ENCODE data around the gene KCNJ4.

KCNJ4 gene

DNA sequence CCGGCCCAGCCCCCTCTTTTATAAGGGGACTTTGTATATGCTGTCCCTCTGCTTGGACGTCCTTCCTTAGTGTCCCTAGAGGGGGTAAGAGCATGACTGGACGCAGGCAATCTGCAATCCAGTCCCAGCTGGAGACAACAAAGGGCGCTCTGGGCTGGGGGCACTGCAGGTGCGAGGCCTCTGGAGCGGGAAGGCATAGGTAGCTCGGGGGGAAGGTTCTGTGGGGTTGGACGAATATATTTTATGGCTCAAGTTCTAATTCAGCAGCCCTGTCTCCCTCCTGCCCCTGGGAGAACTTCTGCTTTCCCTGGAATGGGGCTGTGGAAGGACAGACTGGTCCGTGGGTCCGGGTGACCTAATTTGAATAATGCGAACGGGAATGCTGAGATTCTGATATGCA lies 40.0 kb downstream of the KCNJ4 start:
- DNase-seq (no peak), ATAC-seq (ENCODE audit: insufficient read depth, low read depth) (no peak)
- no peaks in the 10 kb centered on the region for H3K79me2 ChIP-seq (ENCODE audit: insufficient read depth, low read length)
- H2AFZ ChIP-seq (ENCODE audit: low read depth, low read length), result no peak overlapping the region
- H3K9ac ChIP-seq (ENCODE audit: low read depth, low read length), result no peak overlapping the region
- no peaks in the 10 kb centered on the region for H3K27me3 ChIP-seq (ENCODE audit: insufficient read depth, low read length, poor library complexity)
- no peaks in the 10 kb centered on the region for H4K20me1 ChIP-seq (ENCODE audit: insufficient read depth, low read length)
- no peak overlapping the region for H3K27ac ChIP-seq (ENCODE audit: low read length)
- H3K4me2 ChIP-seq (ENCODE audit: insufficient read depth, low read length), result no peak overlapping the region
- TF ChIP-seq EZH2 (IDR thresholded peaks at IDR 0.05; ENCODE audit: borderline replicate concordance, low read depth, low read length, severe bottlenecking), result no peak
- TF ChIP-seq, protein P1, sequence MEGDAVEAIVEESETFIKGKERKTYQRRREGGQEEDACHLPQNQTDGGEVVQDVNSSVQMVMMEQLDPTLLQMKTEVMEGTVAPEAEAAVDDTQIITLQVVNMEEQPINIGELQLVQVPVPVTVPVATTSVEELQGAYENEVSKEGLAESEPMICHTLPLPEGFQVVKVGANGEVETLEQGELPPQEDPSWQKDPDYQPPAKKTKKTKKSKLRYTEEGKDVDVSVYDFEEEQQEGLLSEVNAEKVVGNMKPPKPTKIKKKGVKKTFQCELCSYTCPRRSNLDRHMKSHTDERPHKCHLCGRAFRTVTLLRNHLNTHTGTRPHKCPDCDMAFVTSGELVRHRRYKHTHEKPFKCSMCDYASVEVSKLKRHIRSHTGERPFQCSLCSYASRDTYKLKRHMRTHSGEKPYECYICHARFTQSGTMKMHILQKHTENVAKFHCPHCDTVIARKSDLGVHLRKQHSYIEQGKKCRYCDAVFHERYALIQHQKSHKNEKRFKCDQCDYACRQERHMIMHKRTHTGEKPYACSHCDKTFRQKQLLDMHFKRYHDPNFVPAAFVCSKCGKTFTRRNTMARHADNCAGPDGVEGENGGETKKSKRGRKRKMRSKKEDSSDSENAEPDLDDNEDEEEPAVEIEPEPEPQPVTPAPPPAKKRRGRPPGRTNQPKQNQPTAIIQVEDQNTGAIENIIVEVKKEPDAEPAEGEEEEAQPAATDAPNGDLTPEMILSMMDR (IDR thresholded peaks at IDR 0.05; ENCODE audit: borderline replicate concordance, extremely low read depth, low read length, poor library complexity, severe bottlenecking), result no peak
- H3K9me3 ChIP-seq (ENCODE audit: insufficient read depth, low read length, severe bottlenecking), result no peaks in the 10 kb centered on the region
- H3K4me1 ChIP-seq (ENCODE audit: insufficient read depth, low read length), result no peaks in the 10 kb centered on the region
- H3K36me3 ChIP-seq (ENCODE audit: insufficient read depth, low read length), result no peaks in the 10 kb centered on the region
- no peak overlapping the region for H3K4me3 ChIP-seq (ENCODE audit: low read depth in 1 of 2, low read length in 2 of 2)

DNA sequence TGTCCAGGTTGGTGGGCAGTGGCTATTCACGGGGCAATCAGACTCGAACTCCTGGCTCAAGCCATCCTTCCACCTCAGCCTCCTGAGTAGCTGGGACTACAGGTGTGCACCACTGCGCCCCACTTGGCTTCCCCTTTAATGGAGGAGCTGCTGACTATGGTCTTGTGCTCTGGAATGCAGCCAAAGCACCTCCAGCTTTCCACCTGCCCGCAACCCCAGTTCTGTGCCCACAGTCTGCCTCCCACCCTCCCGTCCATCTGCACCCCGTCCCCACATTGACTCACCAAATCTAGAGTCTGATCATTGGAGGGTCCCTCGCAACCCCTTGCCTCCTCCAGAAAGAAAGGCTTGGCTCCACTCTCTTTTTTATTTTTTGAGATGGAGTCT lies 41.0 kb downstream of the KCNJ4 start:
- TF ChIP-seq EZH2 (IDR thresholded peaks at IDR 0.05; ENCODE audit: borderline replicate concordance, low read depth, low read length, severe bottlenecking), result no peak
- TF ChIP-seq, protein P1 (IDR thresholded peaks at IDR 0.05; ENCODE audit: borderline replicate concordance, extremely low read depth, low read length, poor library complexity, severe bottlenecking), result no peak
- no peak overlapping the region for H3K9ac ChIP-seq (ENCODE audit: low read depth, low read length)
- no peaks in the 10 kb centered on the region for H3K27me3 ChIP-seq (ENCODE audit: insufficient read depth, low read length, poor library complexity)
- no peak overlapping the region for H3K4me3 ChIP-seq (ENCODE audit: low read depth in 1 of 2, low read length in 2 of 2)
- H3K4me1 ChIP-seq (ENCODE audit: insufficient read depth, low read length), result no peaks in the 10 kb centered on the region
- H2AFZ ChIP-seq (ENCODE audit: low read depth, low read length), result no peak overlapping the region
- H3K4me2 ChIP-seq (ENCODE audit: insufficient read depth, low read length), result no peak overlapping the region
- DNase-seq (no peak), ATAC-seq (ENCODE audit: insufficient read depth, low read depth) (no peak)
- H4K20me1 ChIP-seq (ENCODE audit: insufficient read depth, low read length), result no peaks in the 10 kb centered on the region
- H3K27ac ChIP-seq (ENCODE audit: low read length), result no peak overlapping the region
- no peaks in the 10 kb centered on the region for H3K79me2 ChIP-seq (ENCODE audit: insufficient read depth, low read length)
- no peaks in the 10 kb centered on the region for H3K36me3 ChIP-seq (ENCODE audit: insufficient read depth, low read length)
- no peaks in the 10 kb centered on the region for H3K9me3 ChIP-seq (ENCODE audit: insufficient read depth, low read length, severe bottlenecking)

DNA sequence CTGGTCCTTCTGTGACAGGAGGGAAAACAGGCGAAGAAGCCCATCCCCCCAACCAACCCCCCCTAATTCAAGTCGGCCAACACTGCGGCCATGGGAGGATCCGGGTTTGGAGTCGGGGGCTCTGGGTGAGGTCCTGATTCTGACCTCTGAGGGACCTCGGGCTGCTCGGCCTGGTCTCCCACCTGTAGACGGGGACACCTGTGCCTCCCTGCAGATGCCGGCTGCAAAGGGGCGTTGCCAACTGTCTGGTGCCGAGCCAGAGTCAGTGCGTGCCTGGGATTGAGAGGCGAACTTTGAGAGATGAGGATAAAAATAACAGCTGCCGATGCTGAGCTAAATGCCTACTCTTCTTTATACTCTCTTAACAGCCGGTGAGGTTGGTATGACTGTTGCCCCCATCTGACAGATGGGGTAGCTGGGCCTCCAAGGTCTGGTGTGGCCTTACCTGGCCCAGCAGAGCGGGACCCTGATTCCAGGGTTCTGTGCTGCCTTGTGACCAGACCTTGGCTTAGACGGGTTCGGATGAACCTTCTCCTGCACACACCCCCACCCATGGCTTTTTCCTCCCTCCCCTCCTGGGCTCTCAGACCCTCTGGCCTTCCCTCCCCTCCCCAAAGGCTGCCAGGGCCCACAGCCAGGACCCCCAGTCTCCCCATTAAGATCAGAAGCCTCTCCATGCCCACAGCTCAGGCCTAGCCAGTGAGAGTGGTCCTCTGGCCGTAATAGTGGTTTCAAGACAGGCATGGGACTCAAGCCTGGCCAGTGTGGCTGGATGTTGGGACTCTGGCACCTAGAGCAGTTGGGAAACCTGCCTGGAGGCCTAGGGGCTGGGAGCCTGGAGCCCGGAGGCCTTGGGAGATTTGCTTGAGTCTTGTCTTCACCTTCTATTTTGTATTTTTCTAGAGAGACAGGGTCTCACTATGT lies 41.7 kb downstream of the KCNJ4 start:
- TF ChIP-seq, protein P1 (IDR thresholded peaks at IDR 0.05; ENCODE audit: borderline replicate concordance, extremely low read depth, low read length, poor library complexity, severe bottlenecking), result no peak
- no peak for TF ChIP-seq EZH2 (IDR thresholded peaks at IDR 0.05; ENCODE audit: borderline replicate concordance, low read depth, low read length, severe bottlenecking)
- H3K36me3 ChIP-seq (ENCODE audit: insufficient read depth, low read length), result no peaks in the 10 kb centered on the region
- DNase-seq, result no peak
- no peaks in the 10 kb centered on the region for H3K27me3 ChIP-seq (ENCODE audit: insufficient read depth, low read length, poor library complexity)
- no peak overlapping the region for H3K4me3 ChIP-seq (ENCODE audit: low read depth in 1 of 2, low read length in 2 of 2)
- no peaks in the 10 kb centered on the region for H4K20me1 ChIP-seq (ENCODE audit: insufficient read depth, low read length)
- H3K27ac ChIP-seq (ENCODE audit: low read length), result no peak overlapping the region
- H2AFZ ChIP-seq (ENCODE audit: low read depth, low read length), result no peak overlapping the region
- H3K9ac ChIP-seq (ENCODE audit: low read depth, low read length), result no peak overlapping the region
- ATAC-seq (ENCODE audit: insufficient read depth, low read depth), result no peak
- no peaks in the 10 kb centered on the region for H3K9me3 ChIP-seq (ENCODE audit: insufficient read depth, low read length, severe bottlenecking)
- H3K4me2 ChIP-seq (ENCODE audit: insufficient read depth, low read length), result no peak overlapping the region
- H3K4me1 ChIP-seq (ENCODE audit: insufficient read depth, low read length), result no peaks in the 10 kb centered on the region
- no peaks in the 10 kb centered on the region for H3K79me2 ChIP-seq (ENCODE audit: insufficient read depth, low read length)
